ENCODE measurements around the gene HDHD2. TPM values are rescaled to one million over a fixed set of nuclear protein-coding genes. Genes with fewer than 3 reads are reported as not detected.
"Not testable (repeated sequence)": the region's sequence is repeated elsewhere in the genome, so short reads cannot be mapped to it uniquely, and the experiment has no call there.

The HDHD2 gene
- total RNA-seq, 1 experiment from 2014 or later: 20.2 TPM

DNA sequence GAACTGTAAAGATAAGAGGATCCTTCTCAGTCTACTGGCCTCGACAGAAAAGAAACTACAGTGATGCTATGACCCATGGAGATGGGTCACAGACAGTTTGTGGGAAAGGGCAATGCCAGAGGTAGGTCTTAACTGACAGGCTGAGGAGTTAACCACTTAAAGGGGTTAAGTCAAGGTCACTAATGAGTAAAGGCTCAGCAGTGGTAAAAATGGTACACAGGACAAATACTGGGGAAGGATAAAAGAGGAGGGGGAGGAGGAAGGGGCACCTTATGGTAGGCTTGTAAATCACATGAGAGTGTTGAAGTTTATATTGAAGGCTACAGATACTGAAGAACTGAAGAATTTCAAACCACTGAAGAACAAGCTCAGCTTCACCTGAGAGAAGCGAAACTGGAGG is 16.0 kb upstream of the HDHD2 start:
- no peaks in the 10 kb centered on the region for H3K27me3 ChIP-seq
- DNase-seq: no peak
- no peaks in the 10 kb centered on the region; the same call in none of the 2 replicates for H3K36me3 ChIP-seq
- H3K27ac ChIP-seq: no peak overlapping the region
- H3K4me3 ChIP-seq: no peak overlapping the region
- no peaks in the 10 kb centered on the region for H3K4me1 ChIP-seq
- H3K9me3 ChIP-seq (replicated peaks): no peaks in the 10 kb centered on the region

DNA sequence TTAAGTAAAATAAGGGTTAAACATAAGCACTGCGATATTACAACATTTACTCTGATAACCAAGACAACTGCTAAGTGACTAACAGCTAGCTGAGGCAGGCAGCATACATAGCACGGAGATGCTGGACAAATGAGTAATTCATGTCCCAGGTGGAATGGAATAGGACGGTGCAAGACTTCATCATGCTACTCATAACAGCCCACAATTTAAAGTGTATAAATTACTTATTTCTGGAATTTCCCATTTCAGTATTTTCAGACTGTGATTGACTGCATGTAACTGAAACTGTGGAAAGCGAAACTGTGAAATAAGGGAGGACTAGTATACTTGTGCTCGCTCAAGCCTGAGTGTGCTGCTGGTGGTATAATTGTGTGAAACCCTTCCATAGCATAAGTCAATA is 12.9 kb upstream of the HDHD2 start:
- H3K27me3 ChIP-seq: no peaks in the 10 kb centered on the region
- H3K36me3 ChIP-seq: no peaks in the 10 kb centered on the region
- no peak overlapping the region for H3K27ac ChIP-seq
- H3K9me3 ChIP-seq (replicated peaks): no peaks in the 10 kb centered on the region
- H3K4me3 ChIP-seq: no peak overlapping the region
- H3K4me1 ChIP-seq: no peaks in the 10 kb centered on the region
- no peak for DNase-seq

DNA sequence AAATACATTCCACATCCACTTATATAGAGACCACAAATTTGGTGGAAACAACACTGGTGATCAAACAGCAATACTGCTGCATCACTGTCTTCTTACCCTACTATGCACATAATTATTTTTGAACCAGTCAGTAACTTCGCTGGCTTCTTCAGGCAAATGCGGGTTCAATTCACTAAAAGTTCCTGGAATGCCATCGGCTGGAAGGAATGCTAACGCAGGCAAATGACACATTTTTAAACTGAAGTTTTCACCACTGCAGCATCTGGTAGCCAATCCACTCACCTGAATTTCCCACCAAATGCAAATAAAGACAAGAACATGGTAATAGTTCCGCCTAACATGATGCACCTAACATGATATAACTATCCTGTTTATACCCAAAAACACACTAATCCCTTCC is 10.0 kb upstream of the HDHD2 start:
- H3K27me3 ChIP-seq: no peaks in the 10 kb centered on the region
- H3K4me3 ChIP-seq: no peak overlapping the region
- H3K4me1 ChIP-seq: no peaks in the 10 kb centered on the region
- H3K9me3 ChIP-seq (replicated peaks): no peaks in the 10 kb centered on the region
- DNase-seq: no peak
- no peaks in the 10 kb centered on the region for H3K36me3 ChIP-seq
- H3K27ac ChIP-seq: no peak overlapping the region

DNA sequence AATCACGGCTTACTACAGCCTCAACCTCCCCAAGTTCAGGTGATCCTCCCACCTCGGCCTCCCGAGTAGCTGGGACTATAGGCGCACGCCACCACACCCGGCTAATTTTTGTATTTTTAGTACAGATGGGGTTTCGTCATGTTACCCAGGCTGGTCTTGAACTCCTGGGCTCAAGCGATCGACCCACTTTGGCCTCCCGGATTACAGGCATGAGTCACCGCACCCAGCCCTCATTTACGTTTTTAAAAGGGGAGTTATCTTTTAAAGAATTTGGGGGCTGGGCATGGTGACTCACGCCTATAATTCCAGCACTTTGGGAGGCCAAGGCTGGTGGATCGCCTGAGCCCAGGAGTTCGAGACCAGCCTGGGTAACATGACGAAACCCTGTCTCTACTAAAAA is 8.1 kb upstream of the HDHD2 start:
- H3K9me3 ChIP-seq (replicated peaks); DNase-seq: not testable (repeated sequence)

DNA sequence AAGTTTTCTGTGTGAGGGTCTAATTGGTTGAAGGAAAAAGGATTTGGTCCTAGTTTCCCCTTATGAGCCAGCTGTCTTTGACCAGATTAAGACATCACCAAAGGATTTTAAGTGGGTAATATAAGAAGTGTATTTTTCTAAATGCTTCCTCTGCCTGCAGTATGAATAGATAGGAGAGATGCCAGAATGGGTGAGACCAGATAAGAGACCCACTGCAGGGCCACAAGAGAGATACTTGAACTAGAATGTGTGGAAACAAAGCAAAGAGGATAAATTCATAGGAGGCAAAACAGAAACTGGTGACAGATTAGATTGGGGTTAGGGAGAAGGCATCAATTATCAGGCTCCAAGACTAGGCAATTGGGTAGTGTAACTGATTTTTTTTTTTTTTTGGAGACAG is 1.1 kb upstream of the HDHD2 start:
- Histone ChIP-seq H3K27me3 (no peaks in the 10 kb centered on the region), H3K4me1 (no peaks in the 10 kb centered on the region; the same call in 1 of the 2 replicates), H3K36me3 (no peaks in the 10 kb centered on the region), H3K27ac (peak overlapping the region; percentile 87), H3K9me3 (replicated peaks) (no peaks in the 10 kb centered on the region), H3K4me3 (peak overlapping the region; percentile 69)
- DNase-seq: no peak

More for the DNA sequence above, 8.1 kb upstream of the HDHD2 start:
- H3K4me3 ChIP-seq, H3K36me3 ChIP-seq, H3K27me3 ChIP-seq, H3K27ac ChIP-seq, H3K4me1 ChIP-seq: not testable (repeated sequence)

DNA sequence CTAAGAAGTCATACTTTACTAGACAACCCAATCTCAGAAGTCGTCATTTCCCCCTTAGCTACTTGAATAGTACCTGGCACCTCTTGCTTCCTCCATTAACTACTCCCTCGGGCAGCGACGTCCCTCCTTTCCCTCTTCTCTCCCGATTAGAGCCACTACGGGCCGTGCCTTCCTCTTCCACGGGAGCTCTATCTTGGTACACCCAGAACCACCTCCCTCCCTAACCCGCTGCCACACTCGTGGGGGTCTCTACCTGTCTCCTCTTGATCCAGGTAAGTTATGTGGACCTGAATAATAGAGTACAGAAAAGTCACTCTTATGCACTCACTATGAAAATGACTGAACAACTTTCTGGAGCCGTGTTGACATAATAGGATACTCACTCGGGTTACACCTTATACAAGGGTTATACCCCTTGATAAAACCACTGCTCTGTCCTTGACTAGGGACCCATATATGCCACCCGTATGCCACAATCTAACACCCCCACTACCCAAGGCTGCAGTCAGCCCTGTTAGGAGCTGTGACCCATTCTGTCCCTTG is 595 bp upstream of the HDHD2 start:
- H3K4me1 ChIP-seq: no peaks in the 10 kb centered on the region; the same call in 1 of the 2 replicates
- H3K4me3 ChIP-seq: peak overlapping the region; percentile 69
- peak overlapping the region; percentile 87 for H3K27ac ChIP-seq
- no peaks in the 10 kb centered on the region for H3K36me3 ChIP-seq
- no peaks in the 10 kb centered on the region for H3K27me3 ChIP-seq
- no peaks in the 10 kb centered on the region for H3K9me3 ChIP-seq (replicated peaks)
- peak in 1 of 2 experiments; percentile 10 for DNase-seq

DNA sequence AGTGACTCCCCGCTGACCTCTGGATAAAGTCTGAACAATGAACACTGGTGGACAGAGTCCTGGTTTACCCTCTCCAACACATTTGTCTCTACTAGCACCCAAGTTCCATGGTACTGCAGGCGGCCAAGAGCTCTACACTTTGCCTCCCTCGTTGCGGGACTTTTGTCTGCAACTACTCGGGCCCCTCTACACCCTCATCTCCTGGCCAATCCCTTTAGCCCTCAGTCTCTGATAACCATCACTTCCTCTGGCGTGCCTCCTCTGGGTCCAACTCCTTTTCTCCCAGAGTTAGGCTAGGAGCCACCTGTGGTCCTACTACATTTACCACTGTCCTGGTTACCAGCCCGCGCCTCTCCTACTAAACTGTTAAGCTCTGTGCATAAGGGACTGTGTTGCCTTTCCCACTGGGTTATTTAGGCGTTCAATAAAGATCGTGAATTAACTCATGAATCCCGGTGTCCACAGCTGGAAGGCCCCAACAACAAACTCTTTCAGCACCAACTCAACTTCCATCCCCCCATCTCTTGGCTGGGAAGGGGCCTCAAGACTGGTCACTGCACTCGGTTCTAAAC is 757 bp downstream of the HDHD2 start:
- no peaks in the 10 kb centered on the region for H3K36me3 ChIP-seq
- H3K4me3 ChIP-seq: peak overlapping the region; percentile 69
- no peaks in the 10 kb centered on the region; the same call in 1 of the 2 replicates for H3K4me1 ChIP-seq
- DNase-seq: peak; percentile 20 to 51
- no peaks in the 10 kb centered on the region for H3K9me3 ChIP-seq (replicated peaks)
- H3K27me3 ChIP-seq: no peaks in the 10 kb centered on the region
- H3K27ac ChIP-seq: peak overlapping the region; percentile 87

DNA sequence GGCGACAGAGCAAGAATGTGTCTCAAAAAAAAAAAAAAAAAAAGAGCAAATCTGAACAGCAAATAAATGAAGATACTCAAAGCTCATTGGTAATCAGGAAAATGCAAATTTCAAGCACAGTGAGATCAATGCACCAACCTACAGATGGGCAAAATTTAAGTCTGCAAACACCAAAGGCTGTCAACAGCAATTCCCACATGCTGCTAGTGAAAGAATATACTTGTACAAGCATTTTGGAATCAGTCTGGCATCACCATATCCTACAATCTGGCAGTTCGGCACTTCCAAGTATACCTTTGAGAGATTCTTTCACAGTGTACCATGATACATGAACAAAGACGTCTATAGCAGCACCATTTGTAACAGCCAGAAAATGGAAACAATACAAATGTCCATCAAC is 4.1 kb downstream of the HDHD2 start:
- H3K27ac ChIP-seq: no peak overlapping the region

DNA sequence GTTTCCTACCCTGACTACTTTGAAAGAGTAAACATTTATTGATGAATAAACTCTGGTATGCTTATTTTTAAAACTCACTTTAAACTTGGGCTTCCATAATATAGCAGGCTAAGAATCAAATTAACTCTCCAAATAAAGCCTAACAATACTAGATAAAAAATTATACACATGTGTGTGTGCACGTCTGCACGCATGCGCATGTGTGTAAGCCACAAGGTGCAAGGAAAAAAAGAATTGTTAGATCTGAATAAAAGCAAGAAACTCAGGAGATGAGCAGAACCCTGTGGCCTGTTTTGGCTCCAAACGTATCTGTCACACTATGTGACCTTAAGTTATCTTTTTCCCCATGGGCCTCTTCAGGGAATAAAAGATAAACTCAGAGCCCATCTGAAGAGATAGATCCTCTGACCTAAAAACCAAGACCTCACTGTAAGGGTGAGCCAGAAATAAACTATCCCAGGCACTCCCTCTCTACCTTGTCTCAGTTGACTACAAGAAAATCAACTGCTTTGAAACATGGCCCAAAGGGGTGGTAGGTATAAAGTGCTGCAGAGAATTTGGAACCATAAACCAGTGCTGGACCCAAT is 6.3 kb downstream of the HDHD2 start:
- H3K36me3 ChIP-seq: no peaks in the 10 kb centered on the region; the same call in 1 of the 2 replicates
- H3K4me3 ChIP-seq: no peak overlapping the region
- H3K27me3 ChIP-seq: no peaks in the 10 kb centered on the region
- H3K4me1 ChIP-seq: peaks cover 5% of the 10 kb centered on the region
- H3K9me3 ChIP-seq (replicated peaks): no peaks in the 10 kb centered on the region
- DNase-seq: no peak
- peak overlapping the region; percentile 52 for H3K27ac ChIP-seq

More for the DNA sequence above, 4.1 kb downstream of the HDHD2 start:
- no peaks in the 10 kb centered on the region; the same call in 1 of the 2 replicates for H3K36me3 ChIP-seq
- no peak overlapping the region for H3K4me3 ChIP-seq
- DNase-seq: no peak
- H3K27me3 ChIP-seq: no peaks in the 10 kb centered on the region
- H3K4me1 ChIP-seq: peaks cover 5% of the 10 kb centered on the region
- H3K9me3 ChIP-seq (replicated peaks): no peaks in the 10 kb centered on the region

DNA sequence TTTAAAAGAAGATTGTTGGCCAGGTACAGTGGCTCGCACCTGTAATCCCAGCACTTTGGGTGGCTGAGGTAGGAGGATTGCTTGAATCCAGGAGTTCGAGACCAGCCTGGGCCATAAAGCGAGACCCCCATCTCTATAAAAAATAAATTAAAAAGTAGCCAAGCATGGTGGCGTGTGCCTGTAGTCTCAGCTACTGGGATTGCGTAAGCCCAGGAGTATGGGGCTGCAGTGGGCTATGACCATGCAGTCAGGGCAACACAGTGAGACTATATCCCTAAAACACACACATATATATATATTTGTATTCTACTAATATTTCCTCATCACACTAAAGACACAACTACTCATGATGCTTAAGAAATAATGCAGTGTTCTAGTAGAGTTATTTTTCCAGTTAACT is 7.1 kb downstream of the HDHD2 start:
- Histone ChIP-seq H3K4me1 (peaks cover 5% of the 10 kb centered on the region), H3K27me3 (no peaks in the 10 kb centered on the region), H3K9me3 (replicated peaks) (no peaks in the 10 kb centered on the region), H3K36me3 (no peaks in the 10 kb centered on the region; the same call in 1 of the 2 replicates), H3K4me3 (no peak overlapping the region), H3K27ac (no peak overlapping the region)
- DNase-seq: no peak

DNA sequence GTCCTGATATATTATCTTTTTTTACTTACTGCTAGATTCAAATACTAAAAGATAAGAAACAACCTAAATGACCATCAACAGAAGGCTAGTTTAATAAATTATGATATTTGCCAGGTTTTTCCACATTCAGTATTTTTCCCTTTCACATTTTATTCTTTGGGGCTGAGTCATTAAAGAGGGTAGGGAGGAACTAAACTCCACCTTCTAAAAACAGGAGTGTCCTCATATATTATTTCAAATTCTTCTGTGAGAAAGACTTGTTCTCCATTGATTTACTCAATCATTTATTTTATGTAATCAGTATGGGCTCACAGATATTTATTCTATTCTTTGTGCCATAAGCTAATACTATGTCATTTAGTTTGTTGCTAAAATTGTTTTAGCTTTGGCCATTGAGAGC is 9.0 kb downstream of the HDHD2 start:
- Histone ChIP-seq H3K36me3 (no peaks in the 10 kb centered on the region; the same call in 1 of the 2 replicates), H3K4me1 (peaks cover 5% of the 10 kb centered on the region), H3K9me3 (replicated peaks) (no peaks in the 10 kb centered on the region), H3K27me3 (no peaks in the 10 kb centered on the region), H3K4me3 (no peak overlapping the region), H3K27ac (no peak overlapping the region)
- no peak for DNase-seq

DNA sequence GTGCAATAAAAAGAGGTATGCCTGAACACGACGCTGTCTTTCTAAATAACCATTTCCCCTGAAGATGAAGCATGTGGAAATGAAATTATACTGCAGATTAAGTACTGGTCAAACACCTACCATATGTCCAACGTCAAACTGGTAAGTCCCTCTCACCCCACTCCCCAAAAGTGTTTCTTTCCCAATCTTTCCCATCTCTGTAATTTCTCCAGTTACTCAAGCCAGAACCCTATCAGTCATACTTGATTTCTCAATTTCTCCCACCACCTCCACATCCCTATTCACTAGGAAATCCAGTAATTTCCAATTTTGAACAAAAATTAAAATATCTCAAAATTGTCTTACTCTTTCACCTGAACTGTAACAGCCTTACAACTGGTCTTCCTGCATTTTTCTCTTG is 29.2 kb downstream of the HDHD2 start:
- no peak overlapping the region for H3K27ac ChIP-seq
- no peaks in the 10 kb centered on the region for H3K27me3 ChIP-seq
- H3K9me3 ChIP-seq (replicated peaks): no peaks in the 10 kb centered on the region
- DNase-seq: no peak
- H3K4me1 ChIP-seq: no peaks in the 10 kb centered on the region
- H3K36me3 ChIP-seq: peaks cover 5% of the 10 kb centered on the region; the same call in 1 of the 2 replicates
- no peak overlapping the region for H3K4me3 ChIP-seq

DNA sequence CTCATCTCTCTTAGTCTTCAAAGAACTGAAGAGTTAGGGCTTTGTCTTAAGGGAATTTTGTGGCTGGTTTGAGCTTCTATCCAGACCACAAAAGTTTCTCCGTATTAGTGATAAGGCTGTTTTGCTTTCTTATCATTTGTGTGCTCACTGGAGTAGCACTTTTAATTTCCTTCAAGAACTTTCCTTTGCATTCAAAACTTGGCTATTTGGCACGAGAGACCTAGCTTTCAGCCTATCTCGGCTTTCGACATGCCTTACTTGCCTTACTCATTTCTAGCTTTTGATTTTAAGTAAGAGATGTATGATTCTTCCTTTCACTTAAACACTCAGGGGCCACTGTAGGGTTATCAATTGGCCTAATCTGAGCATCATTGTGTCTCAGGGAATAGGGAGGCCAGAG is 29.9 kb downstream of the HDHD2 start:
- Histone ChIP-seq H3K4me3 (no peak overlapping the region), H3K36me3 (peaks cover 5% of the 10 kb centered on the region; the same call in 1 of the 2 replicates), H3K27ac (no peak overlapping the region), H3K9me3 (replicated peaks) (no peaks in the 10 kb centered on the region), H3K27me3 (no peaks in the 10 kb centered on the region), H3K4me1 (no peaks in the 10 kb centered on the region; the same call in 1 of the 2 replicates)
- no peak for DNase-seq

DNA sequence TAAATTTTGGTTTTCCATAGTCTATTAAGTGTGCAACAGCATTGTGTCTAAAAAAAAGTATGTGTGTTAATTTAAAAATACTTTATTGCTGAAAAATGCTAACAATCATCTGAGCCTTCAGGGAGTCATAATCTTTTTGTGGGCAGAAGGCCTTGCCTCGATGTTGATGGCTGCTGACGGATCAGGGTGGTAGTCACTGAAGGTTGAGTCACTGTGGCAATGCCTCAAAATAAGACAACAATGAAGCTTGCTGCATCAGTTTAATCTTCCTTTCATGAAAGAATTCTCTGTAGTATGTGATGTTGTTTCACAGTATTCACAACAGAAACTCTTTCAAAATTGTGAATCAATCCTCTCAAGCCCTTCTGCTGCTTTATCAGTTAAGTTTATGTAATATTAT is 31.3 kb downstream of the HDHD2 start:
- H3K9me3 ChIP-seq (replicated peaks): no peaks in the 10 kb centered on the region
- no peaks in the 10 kb centered on the region for H3K27me3 ChIP-seq
- no peak for DNase-seq
- peaks cover 12% of the 10 kb centered on the region for H3K4me1 ChIP-seq
- H3K36me3 ChIP-seq: peaks cover 4% of the 10 kb centered on the region; the same call in 1 of the 2 replicates
- H3K27ac ChIP-seq: no peak overlapping the region
- H3K4me3 ChIP-seq: no peak overlapping the region

DNA sequence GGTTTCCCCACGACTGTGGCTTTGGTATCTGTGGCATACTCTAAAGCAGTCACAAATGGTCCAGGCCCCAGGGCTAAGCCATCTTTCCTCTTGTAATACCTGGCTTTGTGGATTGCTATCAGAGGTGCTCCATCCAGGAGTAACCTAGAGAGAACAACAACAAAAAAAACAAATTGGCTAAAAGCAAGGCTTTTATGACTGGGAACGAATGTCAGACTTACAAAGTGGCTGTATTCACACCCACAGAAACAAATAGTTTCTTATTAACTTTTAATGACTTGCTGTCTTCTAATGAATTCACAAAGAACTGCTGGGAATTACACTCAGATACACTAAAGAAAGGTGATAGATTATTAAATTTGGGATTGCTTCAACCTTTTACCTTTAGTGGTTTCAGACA is 35.1 kb downstream of the HDHD2 start:
- Histone ChIP-seq H3K4me1 (peaks cover 25% of the 10 kb centered on the region), H3K9me3 (replicated peaks) (no peaks in the 10 kb centered on the region), H3K4me3 (no peak overlapping the region), H3K27me3 (no peaks in the 10 kb centered on the region), H3K36me3 (peaks cover 7% of the 10 kb centered on the region), H3K27ac (peak overlapping the region; percentile 96)
- peak in 1 of 2 experiments; percentile 2 for DNase-seq

All from SJCRH30 (cell line).